ENCODE results near the gene TDRD12.
"Not testable (repeated sequence)": the region's sequence is repeated elsewhere in the genome, so short reads cannot be mapped to it uniquely, and the experiment has no call there.

TDRD12 gene

DNA sequence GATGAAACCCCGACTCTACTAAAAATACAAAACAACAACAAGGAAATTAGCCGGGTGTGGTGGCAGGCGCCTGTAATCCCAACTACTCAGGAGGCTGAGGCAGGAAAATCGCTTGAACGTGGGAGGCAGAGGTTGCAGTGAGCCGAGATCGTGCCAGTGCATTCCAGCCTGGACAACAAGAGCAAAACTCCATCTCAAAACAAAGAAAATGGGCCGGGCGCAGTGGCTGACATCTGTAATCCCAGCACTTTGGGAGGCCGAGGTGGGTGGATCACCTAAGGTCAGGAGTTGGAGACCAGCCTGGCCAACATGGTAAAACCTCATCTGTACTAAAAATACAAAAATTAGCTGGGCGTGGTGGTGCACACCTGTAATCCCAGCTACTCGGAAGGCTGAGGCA, 112.5 kb downstream of the TDRD12 start:
- DNase-seq (ENCODE audit: low spot score), result not testable (repeated sequence)

DNA sequence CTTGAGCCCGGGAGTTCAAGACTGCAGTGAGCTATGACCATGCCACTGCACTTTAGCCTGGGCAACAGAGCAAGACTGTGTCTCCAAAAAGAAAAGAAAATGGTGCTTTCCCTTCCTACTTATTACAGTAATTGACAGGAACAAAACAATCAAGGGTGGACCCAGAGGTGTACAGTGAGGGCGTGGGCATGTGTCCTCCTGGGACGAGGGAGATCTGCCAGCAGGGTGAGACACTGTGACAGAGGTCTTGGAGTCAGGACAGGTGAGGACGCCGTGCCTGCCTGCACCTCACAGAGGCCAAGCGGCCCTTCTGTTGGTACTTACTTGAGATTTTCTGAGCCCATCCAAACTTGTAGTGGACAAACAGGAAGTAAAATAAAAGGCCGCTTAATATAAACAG, 113.3 kb downstream of the TDRD12 start:
- DNase-seq (ENCODE audit: low spot score), result not testable (repeated sequence)

DNA sequence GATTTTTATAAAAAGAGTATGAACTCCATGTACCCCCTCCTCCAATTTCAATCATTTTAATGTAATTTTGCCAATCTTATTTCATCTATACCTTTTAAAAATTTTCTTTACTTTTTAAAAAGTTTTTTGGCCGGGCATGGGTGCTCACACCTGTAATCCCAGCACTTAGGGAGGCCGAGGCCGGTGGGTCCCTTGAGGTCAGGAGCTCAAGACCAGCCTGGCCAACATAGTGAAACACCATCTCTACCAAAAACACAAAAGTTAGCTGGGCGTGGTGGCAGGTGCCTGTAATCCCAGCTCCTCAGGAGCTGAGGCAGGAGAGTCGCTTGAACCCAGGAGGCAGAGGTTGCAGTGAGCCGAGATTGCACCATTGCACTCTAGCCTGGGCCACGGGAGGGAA, 113.8 kb downstream of the TDRD12 start:
- not testable (repeated sequence) for DNase-seq (ENCODE audit: low spot score)

DNA sequence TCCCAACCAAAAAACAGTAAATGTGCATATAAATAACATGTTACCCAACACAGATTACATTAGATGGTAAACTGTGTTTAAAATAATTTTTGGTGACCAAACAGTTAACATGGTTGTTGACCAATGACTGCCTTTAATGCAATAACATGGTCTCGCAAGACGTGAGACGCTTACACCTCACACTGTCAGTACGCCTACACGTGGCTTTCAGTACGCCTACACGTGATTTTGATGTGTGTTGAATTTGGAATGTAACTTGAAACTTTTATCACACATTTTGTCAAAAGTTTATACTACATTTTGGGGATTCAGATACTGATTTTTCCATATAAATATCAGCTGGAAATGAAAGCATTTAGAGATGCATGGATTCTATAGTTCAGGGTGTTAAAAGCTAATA, 118.0 kb downstream of the TDRD12 start:
- DNase-seq (ENCODE audit: low spot score), result no peak

DNA sequence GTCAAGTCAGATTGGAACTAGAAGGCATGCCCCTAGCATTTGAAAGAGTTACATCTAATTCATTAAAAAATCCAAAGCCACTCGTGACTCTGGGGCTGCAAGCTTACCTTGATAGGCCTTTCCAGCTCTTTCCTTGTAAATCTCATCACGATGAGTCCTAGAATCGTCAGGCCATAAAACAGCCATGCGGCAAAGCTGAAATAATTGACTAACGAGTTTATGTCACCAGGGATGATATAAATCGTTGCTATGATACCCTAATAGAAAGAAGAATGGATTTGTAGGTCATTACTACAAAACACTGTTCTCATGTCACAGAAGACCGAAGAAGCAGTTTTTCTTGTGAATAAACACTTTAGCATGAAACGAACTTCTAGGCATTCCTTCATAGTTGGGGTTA, 122.5 kb downstream of the TDRD12 start:
- no peak for DNase-seq (ENCODE audit: low spot score)

DNA sequence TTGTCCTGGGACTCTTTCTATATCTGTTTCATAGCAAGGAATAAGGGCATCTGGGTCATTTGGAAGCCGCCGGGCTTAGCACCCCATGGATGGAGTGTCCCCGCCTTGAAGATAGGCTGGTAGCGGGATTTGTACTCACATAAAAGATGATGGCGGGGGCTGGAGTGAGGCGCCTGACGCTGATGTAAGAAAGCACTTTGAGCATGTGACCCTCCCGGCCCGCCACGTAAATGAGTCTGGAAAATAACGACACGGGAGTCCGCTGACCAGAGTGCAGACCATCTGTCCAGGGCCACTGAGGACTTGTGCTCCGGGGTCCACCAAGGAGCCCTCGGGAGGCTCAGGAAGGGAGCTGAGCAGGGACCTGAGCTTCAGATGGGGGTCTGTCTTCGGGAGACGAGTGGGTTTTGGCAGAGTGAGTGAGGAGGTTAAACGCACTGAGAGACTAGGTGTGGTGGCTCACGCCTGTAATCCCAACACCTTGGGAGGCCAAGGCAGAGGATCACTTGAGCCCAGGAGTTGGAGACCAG, 124.2 kb downstream of the TDRD12 start:
- no peak for DNase-seq (ENCODE audit: low spot score)

DNA sequence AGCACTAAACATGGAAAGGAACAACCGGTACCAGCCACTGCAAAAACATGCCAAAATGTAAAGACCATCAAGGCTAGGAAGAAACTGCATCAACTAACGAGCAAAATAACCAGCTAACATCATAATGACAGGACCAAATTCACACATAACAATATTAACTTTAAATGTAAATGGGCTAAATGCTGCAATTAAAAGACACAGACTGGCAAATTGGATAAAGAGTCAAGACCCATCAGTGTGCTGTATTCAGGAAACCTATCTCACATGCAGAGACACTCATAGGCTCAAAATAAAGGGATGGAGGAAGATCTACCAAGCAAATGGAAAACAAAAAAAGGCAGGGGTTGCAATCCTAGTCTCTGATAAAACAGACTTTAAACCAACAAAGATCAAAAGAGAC, 128.5 kb downstream of the TDRD12 start:
- DNase-seq (ENCODE audit: low spot score), result not testable (repeated sequence)

DNA sequence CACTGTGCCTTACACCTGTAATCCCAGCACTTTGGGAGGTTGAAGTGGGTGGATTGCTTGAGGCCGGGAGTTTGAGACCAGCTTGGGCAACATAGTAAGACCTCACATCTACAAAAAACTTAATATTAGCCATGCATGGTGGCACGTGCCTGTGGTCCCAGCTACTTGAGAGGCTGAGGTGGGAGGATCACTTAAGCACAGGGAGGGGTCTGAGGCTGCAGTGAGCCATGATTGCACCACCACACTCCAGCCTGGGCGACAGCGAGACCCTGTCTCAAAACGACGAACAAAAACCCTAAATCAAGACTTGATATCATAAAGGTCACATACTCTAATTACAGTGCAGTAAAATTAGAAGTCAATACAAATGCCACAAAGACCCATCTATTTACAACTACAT, 132.6 kb downstream of the TDRD12 start:
- no peak for DNase-seq (ENCODE audit: low spot score)

DNA sequence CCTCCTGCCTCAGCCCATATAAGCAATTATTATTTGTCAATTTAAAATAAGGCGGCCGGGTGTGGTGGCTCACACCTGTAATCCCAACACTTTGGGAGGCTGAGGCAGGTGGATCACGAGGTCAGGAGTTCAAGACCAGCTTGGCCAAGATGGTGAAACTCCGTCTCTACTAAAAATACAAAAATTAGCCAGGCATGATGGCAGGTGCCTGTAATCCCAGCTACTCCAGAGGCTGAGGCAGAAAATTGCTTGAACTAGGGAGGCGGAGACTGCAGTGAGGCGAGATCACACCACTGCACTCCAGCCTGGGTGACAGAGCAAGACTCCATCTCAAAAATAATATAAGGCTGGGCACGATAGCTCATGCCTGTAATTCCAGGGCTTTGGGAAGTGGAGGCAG, 137.3 kb downstream of the TDRD12 start:
- DNase-seq (ENCODE audit: low spot score), result not testable (repeated sequence)

DNA sequence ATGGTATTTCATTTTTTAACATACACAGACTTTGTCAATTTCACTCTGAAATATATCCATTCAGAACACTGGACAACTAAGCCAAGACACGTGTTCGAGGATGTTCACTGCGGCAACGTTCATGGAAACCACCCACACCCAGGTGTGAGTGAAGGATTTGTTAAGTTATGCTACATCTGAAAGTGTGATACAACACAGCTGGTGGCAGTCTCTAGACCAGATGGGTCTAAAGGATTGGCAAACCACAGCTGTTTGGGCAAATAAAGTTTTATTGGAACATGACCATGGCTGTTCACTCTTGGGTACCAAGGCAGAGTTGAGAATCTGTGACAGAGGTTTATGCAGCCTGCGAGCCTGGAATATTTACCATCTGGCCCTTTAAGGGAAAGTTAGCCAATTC, 138.0 kb downstream of the TDRD12 start:
- no peak for DNase-seq (ENCODE audit: low spot score)

DNA sequence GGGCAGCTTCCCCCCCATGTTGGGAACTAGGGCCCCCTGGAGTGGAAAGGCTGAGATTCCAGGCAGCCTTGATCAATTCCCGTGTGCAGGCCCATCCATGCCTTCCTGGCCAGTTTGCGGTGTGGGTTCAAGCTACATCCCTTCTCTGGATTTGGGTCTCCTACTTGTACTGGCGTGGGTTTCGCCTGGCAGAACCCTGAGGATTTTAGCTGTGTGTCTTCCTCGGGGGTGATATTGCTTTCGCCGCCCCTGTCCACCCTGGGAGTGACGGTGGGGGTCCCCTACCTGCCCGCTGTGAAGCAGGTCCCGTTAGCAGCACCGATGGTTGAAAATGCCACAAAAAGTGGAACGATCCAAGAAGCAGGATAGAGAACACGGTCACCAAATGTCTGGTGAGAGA, 138.6 kb downstream of the TDRD12 start:
- no peak for DNase-seq (ENCODE audit: low spot score)

DNA sequence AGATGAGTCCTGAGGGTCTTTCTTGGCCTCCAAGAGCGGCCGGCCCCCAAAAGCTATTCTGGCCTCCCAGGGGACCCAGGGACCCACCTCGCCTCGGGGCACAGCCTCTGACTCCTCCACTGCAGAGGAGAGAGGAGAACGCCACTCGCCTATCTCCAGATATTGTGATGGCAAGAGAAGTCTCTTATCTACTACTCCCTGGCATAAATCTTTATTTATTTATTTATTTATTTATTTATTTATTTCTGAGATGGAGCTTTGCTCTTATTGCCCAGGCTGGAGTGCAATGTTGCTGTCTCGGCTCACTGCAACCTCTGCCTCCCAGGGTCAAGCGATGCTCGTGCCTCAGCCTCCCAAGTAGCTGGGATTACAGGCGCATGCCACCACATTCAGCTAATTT, 139.0 kb downstream of the TDRD12 start:
- DNase-seq (ENCODE audit: low spot score), result no peak

DNA sequence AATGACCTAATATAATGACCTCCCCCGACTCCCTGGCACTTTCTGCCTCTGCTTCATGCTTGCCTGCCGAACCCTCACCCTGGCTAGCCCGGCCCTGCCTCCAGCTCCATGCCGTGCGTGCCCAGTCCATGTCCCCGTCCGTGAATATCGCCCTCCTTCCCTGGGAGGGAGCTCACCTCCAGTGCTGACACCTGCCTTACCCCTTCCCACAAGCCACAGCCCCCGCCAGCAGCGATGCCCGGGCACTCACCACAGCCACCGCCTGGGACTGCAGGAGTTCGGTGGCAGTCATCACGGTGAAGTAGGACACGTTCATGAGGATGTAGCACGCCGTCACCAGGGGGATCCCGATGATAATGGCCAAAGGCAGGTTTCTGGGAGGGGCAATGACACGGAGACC, 140.0 kb downstream of the TDRD12 start:
- no peak for DNase-seq (ENCODE audit: low spot score)

DNA sequence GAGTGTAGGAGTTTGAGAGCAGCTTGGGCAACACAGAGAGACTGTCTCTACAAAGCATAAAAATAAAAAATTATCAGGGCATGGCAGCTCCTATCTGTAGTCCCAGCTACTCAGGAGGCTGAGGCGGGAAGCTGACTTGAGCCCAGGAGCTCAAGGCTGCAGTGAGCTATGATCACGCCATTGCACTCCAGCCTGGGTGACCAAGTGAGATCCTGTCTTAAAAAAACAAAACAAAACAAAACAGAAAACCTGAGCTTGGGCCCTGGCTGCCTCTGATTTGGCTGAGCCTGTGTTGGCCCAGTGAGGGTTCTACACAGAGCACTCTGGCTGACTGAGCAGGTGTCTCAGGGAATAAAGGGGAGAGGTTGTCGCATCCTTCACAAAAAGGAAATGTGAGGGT, 142.0 kb downstream of the TDRD12 start:
- DNase-seq (ENCODE audit: low spot score), result no peak

DNA sequence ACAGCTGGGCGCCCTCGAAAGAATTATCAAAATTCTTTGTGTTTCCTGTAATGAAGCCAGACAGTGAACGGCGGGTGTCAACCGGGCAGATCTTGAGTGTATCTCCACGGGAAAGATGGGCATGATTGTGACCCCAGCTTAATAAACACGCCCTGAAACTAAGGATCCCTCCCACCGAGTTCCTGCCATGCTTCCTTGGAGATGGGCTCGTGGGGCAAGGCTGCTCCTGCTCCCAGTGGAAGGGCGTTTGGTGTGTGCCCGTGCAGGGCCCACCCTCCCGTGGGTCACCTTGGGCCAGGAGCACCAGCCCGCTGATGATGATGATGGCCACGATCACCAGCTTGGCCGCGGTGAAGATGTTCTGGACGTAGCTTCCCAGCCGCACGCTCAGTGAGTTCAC, 142.6 kb downstream of the TDRD12 start:
- no peak for DNase-seq (ENCODE audit: low spot score)

DNA sequence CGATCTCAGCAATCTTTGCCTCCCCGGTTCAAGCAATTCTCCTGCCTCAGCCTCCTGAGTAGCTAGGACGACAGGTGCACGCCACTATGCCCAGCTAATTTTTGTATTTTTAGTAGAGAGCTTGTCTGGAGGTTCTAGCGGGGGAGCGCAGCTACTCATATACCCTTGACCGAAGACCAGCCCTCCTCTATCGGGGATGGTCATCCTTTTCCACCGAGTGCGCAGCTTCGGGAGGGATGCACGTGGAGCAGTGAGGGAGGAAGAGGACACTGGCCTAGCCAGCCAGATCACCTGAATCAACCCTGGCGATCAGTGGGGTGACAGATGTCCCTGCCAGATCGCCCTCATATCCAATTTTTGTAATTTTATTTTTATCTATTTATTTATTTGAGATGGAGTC, 143.2 kb downstream of the TDRD12 start:
- DNase-seq (ENCODE audit: low spot score), result no peak

DNA sequence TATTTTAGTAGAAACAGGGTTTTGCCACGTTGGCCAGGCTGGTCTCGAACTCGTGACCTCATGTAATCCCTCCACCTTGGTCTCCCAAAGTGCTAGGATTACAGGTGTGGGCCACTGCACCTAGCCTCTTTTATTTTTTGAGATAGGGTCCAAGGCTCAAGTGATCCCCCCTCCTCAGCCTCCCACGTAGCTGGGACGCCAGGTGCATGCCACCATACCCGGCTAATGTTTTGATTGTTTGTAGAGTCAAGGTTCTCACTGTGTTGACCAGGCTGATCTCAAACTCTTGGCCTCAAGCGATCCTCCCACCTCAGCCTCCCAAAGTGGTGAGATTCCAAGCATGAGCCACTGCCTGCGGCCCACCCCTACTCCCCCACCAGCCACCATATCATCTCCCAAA, 143.7 kb downstream of the TDRD12 start:
- DNase-seq (ENCODE audit: low spot score), result no peak

DNA sequence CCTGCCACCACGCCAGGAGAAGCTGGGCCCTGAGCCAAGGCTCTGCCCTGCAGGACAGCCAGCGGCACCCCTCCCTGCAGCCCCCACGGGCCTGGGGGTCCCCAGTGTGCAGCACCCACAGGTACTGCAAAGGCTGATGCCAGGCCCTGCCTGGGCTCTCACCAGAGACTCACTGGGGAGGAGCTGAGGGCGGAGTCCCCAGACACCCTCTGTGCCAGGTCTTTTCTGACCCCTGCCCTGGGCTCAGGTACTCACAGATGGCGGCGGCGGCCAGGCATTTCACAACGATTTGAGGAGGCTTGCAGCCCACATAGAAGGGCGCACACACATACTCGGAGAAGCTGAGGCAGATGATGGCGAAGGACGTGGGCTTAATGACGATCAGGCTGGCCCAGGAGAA, 144.3 kb downstream of the TDRD12 start:
- no peak for DNase-seq (ENCODE audit: low spot score)

DNA sequence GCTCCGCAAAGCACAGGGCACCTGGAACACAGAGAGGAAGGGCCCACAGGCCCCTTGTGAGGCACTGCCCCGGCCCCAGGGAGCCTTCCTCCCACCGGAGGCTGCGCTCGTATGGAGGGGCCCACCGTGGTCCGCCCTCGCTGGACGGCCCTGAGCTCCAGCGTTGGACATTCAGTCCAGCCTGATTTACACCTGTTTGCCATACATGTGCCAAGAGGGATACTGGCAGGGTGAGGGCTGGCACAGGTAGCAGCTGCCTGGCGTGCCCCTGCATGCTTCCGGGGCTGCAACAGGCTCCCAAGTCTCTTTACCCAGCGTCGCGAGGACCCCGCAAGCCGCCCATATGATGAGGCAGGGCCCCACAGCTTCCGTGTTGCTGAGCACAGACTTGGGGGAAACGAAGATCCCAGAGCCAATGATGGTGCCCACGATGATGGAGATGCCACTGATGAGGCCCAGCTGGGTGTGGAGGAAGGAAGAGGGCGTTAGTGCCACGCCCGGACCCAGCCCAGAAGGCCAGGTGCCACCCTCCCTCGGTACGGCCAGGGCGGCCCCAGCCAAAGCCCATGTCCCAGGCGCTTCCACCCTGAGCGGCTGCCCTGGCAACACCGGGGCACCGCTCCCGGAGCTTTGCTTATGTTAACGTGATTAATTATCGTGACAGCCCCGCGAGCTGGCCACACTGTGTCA, 144.9 kb downstream of the TDRD12 start:
- no peak for DNase-seq (ENCODE audit: low spot score)

DNA sequence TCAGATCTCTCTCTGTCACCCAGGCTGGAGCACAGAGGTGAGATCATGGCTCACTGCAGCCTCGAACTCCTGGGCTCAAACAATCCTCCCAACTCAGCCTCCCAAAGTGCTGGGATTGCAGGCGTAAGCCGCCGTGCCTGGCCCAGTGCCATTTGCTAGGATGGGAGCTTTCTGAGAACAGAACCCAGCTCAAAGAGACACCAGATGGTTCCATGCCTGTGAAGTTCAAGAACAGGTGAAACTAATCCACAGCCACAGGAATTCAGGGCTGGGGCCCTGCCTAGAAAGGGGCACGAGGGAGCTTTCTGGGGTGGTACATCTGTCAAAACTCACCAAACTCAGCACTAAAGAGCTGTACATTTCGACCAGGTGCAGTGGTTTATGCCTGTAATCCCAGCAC, 145.8 kb downstream of the TDRD12 start:
- DNase-seq (ENCODE audit: low spot score), result no peak

DNA sequence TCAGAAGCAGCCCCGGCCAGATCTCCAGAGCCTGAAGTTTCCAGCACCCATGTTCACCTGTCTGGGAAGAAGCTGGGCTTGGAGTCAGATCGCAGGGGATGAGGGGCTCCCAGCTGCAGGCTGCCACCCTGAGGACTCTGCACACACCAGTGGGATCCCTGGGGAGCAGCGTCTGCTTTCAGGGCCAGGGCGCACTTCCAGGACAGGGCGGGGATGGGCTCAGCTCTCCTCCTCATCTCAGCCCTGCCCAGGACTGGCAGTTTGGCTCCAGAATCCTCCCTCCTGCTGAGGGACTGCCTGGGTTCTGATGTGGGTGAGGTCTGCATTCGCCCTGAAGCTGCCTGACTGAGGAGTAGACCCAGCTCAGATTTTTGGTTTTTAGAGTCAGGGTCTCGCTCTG, 146.5 kb downstream of the TDRD12 start:
- DNase-seq (ENCODE audit: low spot score), result no peak

DNA sequence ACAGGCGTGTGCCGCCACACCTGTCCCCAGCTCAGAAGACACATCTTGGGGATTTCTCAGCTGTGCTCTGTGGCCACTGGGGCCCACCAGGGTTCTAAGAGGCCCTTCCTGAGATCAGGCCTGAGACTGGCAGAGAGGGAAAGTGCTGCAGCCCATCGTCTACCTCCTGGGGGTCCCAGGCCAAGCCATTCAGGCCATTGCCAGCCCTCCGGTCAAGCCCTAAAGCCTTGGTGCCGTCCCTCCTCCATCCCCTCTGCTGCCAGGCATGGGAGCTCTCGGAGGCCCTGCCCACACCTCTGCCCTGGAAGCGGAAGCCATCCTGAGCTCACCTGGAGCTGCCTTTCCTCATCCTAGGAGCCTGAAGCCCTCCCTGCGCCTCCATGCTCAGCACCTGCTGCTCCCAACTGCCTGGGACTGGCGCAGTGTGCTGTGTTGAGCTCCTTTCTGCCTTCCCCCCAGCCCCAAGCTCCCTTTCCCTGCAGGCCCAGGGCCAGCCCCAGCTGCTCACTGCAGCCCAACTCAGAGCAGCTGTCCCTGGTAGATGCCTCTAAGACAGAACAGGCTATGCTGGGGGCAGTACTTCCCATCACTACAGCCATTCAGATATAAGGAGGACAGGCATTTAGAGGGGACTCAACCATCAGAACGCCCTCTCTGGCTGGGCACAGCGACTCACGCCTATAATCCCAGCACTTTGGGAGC, 147.1 kb downstream of the TDRD12 start:
- DNase-seq (ENCODE audit: low spot score), result no peak

DNA sequence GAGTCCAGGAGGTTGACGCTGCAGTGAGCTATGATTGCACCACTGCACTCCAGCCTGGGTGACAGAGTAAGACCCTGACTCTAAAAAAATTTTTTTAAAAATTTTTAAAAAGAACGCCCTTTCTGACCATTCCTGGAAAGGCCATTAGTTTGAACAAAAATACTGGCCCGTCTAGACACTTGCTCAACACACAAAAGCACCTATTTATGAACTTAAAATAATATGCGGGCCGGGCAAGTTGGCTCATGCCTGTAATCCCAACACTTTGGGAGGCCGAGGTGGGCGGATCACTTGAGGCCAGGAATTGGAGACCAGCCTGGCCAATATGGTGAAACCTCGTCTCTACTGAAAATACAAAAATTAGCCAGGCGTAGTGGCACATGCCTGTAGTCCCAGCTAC, 147.9 kb downstream of the TDRD12 start:
- not testable (repeated sequence) for DNase-seq (ENCODE audit: low spot score)
